Hindlimb muscle (tissue), 1 donor: ENCODE measurements around the gene MOSMO. TPM values are rescaled to one million over a fixed set of nuclear protein-coding genes. Genes with fewer than 3 reads are reported as not detected.

Source experiments
- DNase-seq: peaks from one replicate; pipeline ENCODE4 v3.0.0-alpha.2; 2013
- polyA plus RNA-seq: library from polyadenylated mRNA; unstranded; fragments of 120-200 nt; gene quantifications from one replicate; pipeline ENCODE4 v1.2.1, GENCODE V29; 2013; ENCODE audit not compliant: insufficient read length

Gene MOSMO
- polyA plus RNA-seq, 1 donor = 14.0 TPM

- DNase-seq = no peak
These were observed 43.1 kb downstream of the MOSMO start for GRCh38 chr16:22050963-22051362.

- DNase-seq = no peak
These were observed 45.1 kb downstream of the MOSMO start for GRCh38 chr16:22052980-22053379.

- no peak for DNase-seq
These were observed 46.0 kb downstream of the MOSMO start for GRCh38 chr16:22053921-22054341.

- no peak for DNase-seq
These were observed 47.1 kb downstream of the MOSMO start for GRCh38 chr16:22054847-22055590.

- DNase-seq = no peak
These were observed 48.0 kb downstream of the MOSMO start for GRCh38 chr16:22055881-22056280.

GRCh38 chr16:22063888-22064467 is 56.1 kb downstream of the MOSMO start:
- DNase-seq = no peak

GRCh38 chr16:22065252-22065651 is 57.3 kb downstream of the MOSMO start:
- no peak for DNase-seq

- no peak for DNase-seq
These were observed 62.7 kb downstream of the MOSMO start for GRCh38 chr16:22070361-22071330.

GRCh38 chr16:22071331-22071910 is 63.5 kb downstream of the MOSMO start:
- DNase-seq = no peak

- no peak for DNase-seq
These were observed 65.4 kb downstream of the MOSMO start for GRCh38 chr16:22073350-22073749.

- DNase-seq = no peak
These were observed 67.3 kb downstream of the MOSMO start for GRCh38 chr16:22075043-22075757.

GRCh38 chr16:22075776-22076175 is 67.9 kb downstream of the MOSMO start:
- DNase-seq = no peak

GRCh38 chr16:22077700-22078313 is 69.9 kb downstream of the MOSMO start:
- peak; percentile 53 for DNase-seq

GRCh38 chr16:22078656-22079055 is 70.7 kb downstream of the MOSMO start:
- no peak for DNase-seq

- no peak for DNase-seq
These were observed 73.1 kb downstream of the MOSMO start for GRCh38 chr16:22081050-22081449.

GRCh38 chr16:22086440-22086839 is 78.5 kb downstream of the MOSMO start:
- DNase-seq = no peak

- no peak for DNase-seq
These were observed 80.7 kb downstream of the MOSMO start for GRCh38 chr16:22088642-22089041.

- DNase-seq = no peak
These were observed 82.0 kb downstream of the MOSMO start for GRCh38 chr16:22089910-22090309.

GRCh38 chr16:22091721-22092120 is 83.8 kb downstream of the MOSMO start:
- no peak for DNase-seq

GRCh38 chr16:22092143-22092933 is 84.4 kb downstream of the MOSMO start, which contains the start of gene VWA3A:
Gene VWA3A, plus strand, starts transcription at chr16:22092541. Its CDS starts 97 bp downstream, at chr16:22092638.
- DNase-seq = no peak

GRCh38 chr16:22093331-22093730 is 85.4 kb downstream of the MOSMO start:
- no peak for DNase-seq
